Measurements from ENCODE around the gene NRXN2.

NRXN2 gene

DNA sequence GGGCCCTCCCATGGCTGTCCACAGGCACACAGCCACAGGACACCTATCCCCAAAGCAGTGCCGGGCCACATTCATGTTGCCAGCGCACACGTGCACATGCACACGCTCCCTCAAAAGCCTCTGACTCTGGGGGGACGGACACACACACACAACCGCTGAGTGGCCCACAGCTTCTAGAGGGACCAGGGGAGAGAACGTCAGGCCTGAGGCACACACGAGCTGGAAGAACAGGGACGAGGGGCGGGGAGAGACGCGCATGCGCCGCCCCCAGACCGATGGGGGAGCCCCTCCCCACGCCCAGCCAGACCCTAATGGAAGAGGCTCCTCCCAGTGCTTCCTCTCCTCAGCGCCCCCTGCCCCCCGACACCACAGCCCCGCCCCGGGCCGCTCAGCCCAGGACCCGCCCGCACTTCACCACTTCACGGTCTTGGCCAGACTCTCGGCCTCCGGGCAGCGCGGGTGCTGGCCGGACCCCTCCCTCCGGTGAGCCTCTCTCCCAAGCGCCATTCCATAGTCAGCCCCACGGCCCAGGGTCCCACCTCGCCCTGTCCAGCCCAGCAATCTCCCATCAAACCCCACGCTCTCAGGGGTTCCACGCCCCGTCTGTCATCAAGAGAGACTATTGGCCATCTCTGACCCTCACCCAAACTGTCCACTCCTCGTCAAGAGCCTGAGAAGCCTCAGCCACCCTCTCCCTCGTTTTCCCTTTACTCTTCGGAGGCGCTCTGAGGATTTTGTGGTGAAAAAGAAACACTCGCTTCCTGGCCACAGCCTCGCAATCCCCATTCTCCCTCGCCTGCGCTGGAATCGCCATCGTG, 11.7 kb downstream of the NRXN2 start:
- TF ChIP-seq FOXP2 (optimal IDR thresholded peaks at IDR 0.05; ENCODE audit: borderline replicate concordance, extremely low read depth, extremely low read length, insufficient read depth) (no peak), REST (IDR thresholded peaks at IDR 0.05; ENCODE audit: insufficient read depth in 1 of 2, low read depth in 2 of 2, low read length in 2 of 2) (no peak), TAF1 (IDR thresholded peaks at IDR 0.05; ENCODE audit: borderline replicate concordance, insufficient read depth, low read length) (no peak), SIN3A (IDR thresholded peaks at IDR 0.05; ENCODE audit: borderline replicate concordance, insufficient read depth, low read length) (no peak), POLR2AphosphoS5 (IDR thresholded peaks at IDR 0.05; ENCODE audit: low read depth, low read length) (no peak)

DNA sequence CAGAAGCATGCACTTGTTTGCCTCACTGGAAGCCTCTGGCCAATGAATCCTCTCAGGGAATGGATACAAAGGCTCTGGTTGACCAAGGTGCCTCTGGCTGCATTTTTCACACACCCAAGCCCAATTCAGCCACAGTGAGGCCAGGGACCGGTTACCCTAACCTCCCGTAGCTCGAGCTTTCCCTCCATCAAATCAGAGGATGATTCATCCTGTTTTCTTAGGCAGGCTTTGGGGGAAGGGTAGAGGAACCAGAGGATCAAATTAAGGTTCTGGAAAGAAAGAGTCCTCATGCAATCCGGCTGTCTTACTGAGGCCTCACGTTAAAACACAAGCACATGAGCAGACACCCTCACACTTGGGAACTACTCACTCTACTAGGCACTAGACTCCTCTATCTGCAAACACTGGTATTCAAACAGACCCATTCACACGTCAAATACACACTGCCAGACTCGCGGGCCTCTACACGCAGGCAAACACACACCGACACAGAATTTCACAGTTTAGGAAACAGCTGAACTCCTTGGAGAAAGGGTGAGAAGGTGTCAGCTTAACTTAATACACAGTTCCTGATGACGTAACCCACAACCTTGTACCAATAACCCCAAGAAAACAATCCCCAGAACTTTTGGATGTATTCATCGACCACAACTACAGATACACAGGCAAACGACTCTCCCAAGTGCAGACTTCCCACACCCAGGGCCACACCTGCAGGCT, 12.4 kb downstream of the NRXN2 start:
- TF ChIP-seq FOXP2 (optimal IDR thresholded peaks at IDR 0.05; ENCODE audit: borderline replicate concordance, extremely low read depth, extremely low read length, insufficient read depth), result no peak
- no peak for TF ChIP-seq POLR2AphosphoS5 (IDR thresholded peaks at IDR 0.05; ENCODE audit: low read depth, low read length)
- no peak for TF ChIP-seq SIN3A (IDR thresholded peaks at IDR 0.05; ENCODE audit: borderline replicate concordance, insufficient read depth, low read length)
- no peak for TF ChIP-seq TAF1 (IDR thresholded peaks at IDR 0.05; ENCODE audit: borderline replicate concordance, insufficient read depth, low read length)
- TF ChIP-seq REST (IDR thresholded peaks at IDR 0.05; ENCODE audit: insufficient read depth in 1 of 2, low read depth in 2 of 2, low read length in 2 of 2), result no peak

GRCh38 chr11:64705501-64705900, 17.5 kb downstream of the NRXN2 start:
- TF ChIP-seq FOXP2 (optimal IDR thresholded peaks at IDR 0.05; ENCODE audit: borderline replicate concordance, extremely low read depth, extremely low read length, insufficient read depth) (no peak), REST (IDR thresholded peaks at IDR 0.05; ENCODE audit: insufficient read depth in 1 of 2, low read depth in 2 of 2, low read length in 2 of 2) (no peak), SIN3A (IDR thresholded peaks at IDR 0.05; ENCODE audit: borderline replicate concordance, insufficient read depth, low read length) (no peak), TAF1 (IDR thresholded peaks at IDR 0.05; ENCODE audit: borderline replicate concordance, insufficient read depth, low read length) (no peak), POLR2AphosphoS5 (IDR thresholded peaks at IDR 0.05; ENCODE audit: low read depth, low read length) (no peak)

DNA sequence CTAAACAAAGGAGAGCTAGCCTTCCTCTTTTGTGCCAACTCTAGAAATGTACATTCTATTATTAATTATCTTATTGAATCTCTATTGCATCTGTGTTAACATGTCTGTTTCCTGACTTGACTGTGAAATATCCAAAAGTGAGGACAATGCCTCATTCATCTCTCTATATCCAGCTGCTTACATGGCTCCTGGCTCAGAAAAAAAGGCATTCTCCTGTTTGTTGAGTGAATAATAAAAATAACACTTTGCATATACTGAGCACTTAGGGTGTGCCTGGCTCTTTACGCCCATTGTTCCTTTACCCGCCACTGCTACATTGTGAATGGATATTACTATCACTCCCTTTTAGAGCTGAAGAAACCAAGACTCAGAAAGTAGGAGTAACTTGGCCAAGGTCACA, 19.9 kb downstream of the NRXN2 start:
- TF ChIP-seq SIN3A (IDR thresholded peaks at IDR 0.05; ENCODE audit: borderline replicate concordance, insufficient read depth, low read length) (no peak), POLR2AphosphoS5 (IDR thresholded peaks at IDR 0.05; ENCODE audit: low read depth, low read length) (no peak), FOXP2 (optimal IDR thresholded peaks at IDR 0.05; ENCODE audit: borderline replicate concordance, extremely low read depth, extremely low read length, insufficient read depth) (no peak), TAF1 (IDR thresholded peaks at IDR 0.05; ENCODE audit: borderline replicate concordance, insufficient read depth, low read length) (no peak), REST (IDR thresholded peaks at IDR 0.05; ENCODE audit: insufficient read depth in 1 of 2, low read depth in 2 of 2, low read length in 2 of 2) (no peak)
